IPS-15b (cell line): Measurements from ENCODE around the gene SPHKAP.

Experiments used
- H3K27me3 ChIP-seq: one replicate; pipeline ENCODE4 v1.6.1; 2013; ENCODE audit warnings: low read length; ENCODE audit not compliant: control insufficient read depth, insufficient read depth
- H3K36me3 ChIP-seq: one replicate; pipeline ENCODE4 v1.6.1; 2013; ENCODE audit warnings: low read length; ENCODE audit not compliant: control insufficient read depth, insufficient read depth
- H3K4me1 ChIP-seq: one replicate; pipeline ENCODE4 v1.6.1; 2013; ENCODE audit warnings: mild to moderate bottlenecking, low read length; ENCODE audit not compliant: control insufficient read depth, insufficient read depth
- H3K4me3 ChIP-seq: one replicate; pipeline ENCODE4 v1.5.1; 2013; ENCODE audit warnings: low read depth, low read length
- H3K9ac ChIP-seq: one replicate; pipeline ENCODE4 v1.6.1; 2013; ENCODE audit warnings: low read depth, mild to moderate bottlenecking, low read length
- H3K9me3 ChIP-seq: one replicate; pipeline ENCODE4 v1.6.1; 2013; ENCODE audit warnings: mild to moderate bottlenecking, low read length; ENCODE audit not compliant: control insufficient read depth, insufficient read depth

Gene SPHKAP

GRCh38 chr2:228136027-228136426, 45.5 kb downstream of the SPHKAP start:
- H3K4me1 ChIP-seq = no peaks in the 10 kb centered on the region
- H3K9me3 ChIP-seq = no peaks in the 10 kb centered on the region
- no peaks in the 10 kb centered on the region for H3K36me3 ChIP-seq
- no peak overlapping the region for H3K4me3 ChIP-seq
- H3K27me3 ChIP-seq = no peaks in the 10 kb centered on the region
- H3K9ac ChIP-seq = no peak overlapping the region

GRCh38 chr2:228135300-228135699, 46.2 kb downstream of the SPHKAP start:
- H3K36me3 ChIP-seq = no peaks in the 10 kb centered on the region
- no peak overlapping the region for H3K4me3 ChIP-seq
- no peaks in the 10 kb centered on the region for H3K4me1 ChIP-seq
- no peaks in the 10 kb centered on the region for H3K27me3 ChIP-seq
- no peak overlapping the region for H3K9ac ChIP-seq
- H3K9me3 ChIP-seq = no peaks in the 10 kb centered on the region

- H3K36me3 ChIP-seq = no peaks in the 10 kb centered on the region
- H3K9me3 ChIP-seq = no peaks in the 10 kb centered on the region
- no peaks in the 10 kb centered on the region for H3K4me1 ChIP-seq
These were observed 49.7 kb downstream of the SPHKAP start for GRCh38 chr2:228131833-228132232.

GRCh38 chr2:228126401-228126800, 55.1 kb downstream of the SPHKAP start:
- Histone ChIP-seq H3K9me3 (no peaks in the 10 kb centered on the region), H3K9ac (no peak overlapping the region), H3K4me1 (no peaks in the 10 kb centered on the region), H3K4me3 (no peak overlapping the region), H3K27me3 (no peaks in the 10 kb centered on the region), H3K36me3 (no peaks in the 10 kb centered on the region)

More at GRCh38 chr2:228131833-228132232, 49.7 kb downstream of the SPHKAP start:
- Histone ChIP-seq H3K4me3 (no peak overlapping the region), H3K9ac (no peak overlapping the region), H3K27me3 (no peaks in the 10 kb centered on the region)

- no peaks in the 10 kb centered on the region for H3K36me3 ChIP-seq
- H3K9me3 ChIP-seq = no peaks in the 10 kb centered on the region
- H3K27me3 ChIP-seq = no peaks in the 10 kb centered on the region
- no peaks in the 10 kb centered on the region for H3K4me1 ChIP-seq
- no peak overlapping the region for H3K9ac ChIP-seq
- no peak overlapping the region for H3K4me3 ChIP-seq
These were observed 62.5 kb downstream of the SPHKAP start for GRCh38 chr2:228118940-228119339.

GRCh38 chr2:228107846-228108245, 73.6 kb downstream of the SPHKAP start:
- H3K4me3 ChIP-seq = no peak overlapping the region
- H3K36me3 ChIP-seq = no peaks in the 10 kb centered on the region
- no peaks in the 10 kb centered on the region for H3K9me3 ChIP-seq
- no peak overlapping the region for H3K9ac ChIP-seq
- H3K4me1 ChIP-seq = no peaks in the 10 kb centered on the region
- no peaks in the 10 kb centered on the region for H3K27me3 ChIP-seq

GRCh38 chr2:228105526-228106250, 75.8 kb downstream of the SPHKAP start:
- no peaks in the 10 kb centered on the region for H3K9me3 ChIP-seq
- H3K9ac ChIP-seq = no peak overlapping the region
- no peaks in the 10 kb centered on the region for H3K36me3 ChIP-seq
- H3K4me1 ChIP-seq = no peaks in the 10 kb centered on the region
- no peaks in the 10 kb centered on the region for H3K27me3 ChIP-seq
- no peak overlapping the region for H3K4me3 ChIP-seq

- no peaks in the 10 kb centered on the region for H3K4me1 ChIP-seq
- H3K9ac ChIP-seq = no peak overlapping the region
- H3K27me3 ChIP-seq = no peaks in the 10 kb centered on the region
- no peaks in the 10 kb centered on the region for H3K9me3 ChIP-seq
- H3K36me3 ChIP-seq = no peaks in the 10 kb centered on the region
- H3K4me3 ChIP-seq = no peak overlapping the region
These were observed 77.3 kb downstream of the SPHKAP start for GRCh38 chr2:228104215-228104614.

- H3K9me3 ChIP-seq = no peaks in the 10 kb centered on the region
- no peaks in the 10 kb centered on the region for H3K4me1 ChIP-seq
These were observed 78.1 kb downstream of the SPHKAP start for GRCh38 chr2:228103379-228103778.

GRCh38 chr2:228102949-228103348, 78.5 kb downstream of the SPHKAP start:
- no peaks in the 10 kb centered on the region for H3K9me3 ChIP-seq
- no peaks in the 10 kb centered on the region for H3K27me3 ChIP-seq
- H3K9ac ChIP-seq = no peak overlapping the region
- H3K36me3 ChIP-seq = no peaks in the 10 kb centered on the region
- no peaks in the 10 kb centered on the region for H3K4me1 ChIP-seq
- H3K4me3 ChIP-seq = no peak overlapping the region

More at GRCh38 chr2:228103379-228103778, 78.1 kb downstream of the SPHKAP start:
- Histone ChIP-seq H3K36me3 (no peaks in the 10 kb centered on the region), H3K9ac (no peak overlapping the region), H3K4me3 (no peak overlapping the region), H3K27me3 (no peaks in the 10 kb centered on the region)

GRCh38 chr2:228094377-228094921, 87.0 kb downstream of the SPHKAP start:
- no peaks in the 10 kb centered on the region for H3K27me3 ChIP-seq
- H3K9me3 ChIP-seq = no peaks in the 10 kb centered on the region
- H3K36me3 ChIP-seq = no peaks in the 10 kb centered on the region
- no peaks in the 10 kb centered on the region for H3K4me1 ChIP-seq
- H3K9ac ChIP-seq = no peak overlapping the region
- H3K4me3 ChIP-seq = no peak overlapping the region

- H3K9me3 ChIP-seq = no peaks in the 10 kb centered on the region
- H3K36me3 ChIP-seq = no peaks in the 10 kb centered on the region
- no peak overlapping the region for H3K9ac ChIP-seq
- no peaks in the 10 kb centered on the region for H3K4me1 ChIP-seq
- no peak overlapping the region for H3K4me3 ChIP-seq
- no peaks in the 10 kb centered on the region for H3K27me3 ChIP-seq
These were observed 89.4 kb downstream of the SPHKAP start for GRCh38 chr2:228092056-228092455.
